Calu3 (cell line): Measurements from ENCODE around the gene CLEC4M. TPM values are rescaled to one million over a fixed set of nuclear protein-coding genes. Genes with fewer than 3 reads are reported as not detected.

Source experiments
- BruUV-seq: library from RNA; stranded (reverse); fragments of 400-500 nt; replicated peaks from 2 replicates; lab custom pipeline; 2021; lab: Mats Ljungman, UMichigan
- CTCF ChIA-PET: fragments of 300-600 bp; sonication (Branson Sonifier 250); formaldehyde crosslinking; loops from one replicate; lab custom pipeline; 2022; ENCODE audit warnings: antibody characterized with exemption; lab: Charles Lee
- DNase-seq: peaks from one replicate; pipeline ENCODE4 v3.0.0; 2022
- H3K27ac Mint-ChIP-seq: one replicate; pipeline ENCODE4 v1.8.0; 2022; ENCODE audit warnings: mixed read lengths; ENCODE audit not compliant: unreplicated experiment
- H3K27me3 Mint-ChIP-seq: one replicate; pipeline ENCODE4 v1.8.0; 2022; ENCODE audit warnings: mixed read lengths; ENCODE audit not compliant: unreplicated experiment
- H3K36me3 Mint-ChIP-seq: one replicate; pipeline ENCODE4 v1.8.0; 2022; ENCODE audit warnings: mild to moderate bottlenecking, moderate library complexity, mixed read lengths; ENCODE audit not compliant: insufficient read depth, unreplicated experiment
- H3K4me1 Mint-ChIP-seq: one replicate; pipeline ENCODE4 v1.8.0; 2022; ENCODE audit warnings: mild to moderate bottlenecking, low read depth, mixed read lengths; ENCODE audit not compliant: unreplicated experiment
- H3K4me3 Mint-ChIP-seq: one replicate; pipeline ENCODE4 v1.8.0; 2022; ENCODE audit warnings: mild to moderate bottlenecking, low read depth, moderate library complexity, mixed read lengths; ENCODE audit not compliant: unreplicated experiment
- H3K9me3 Mint-ChIP-seq: one replicate; pipeline ENCODE4 v1.8.0; 2022; ENCODE audit warnings: low read depth, mixed read lengths; ENCODE audit not compliant: unreplicated experiment
- intact Hi-C: fragments of 100-400 bp; cut with micrococcal nuclease; formaldehyde crosslinking; loops from one replicate; pipeline ENCODE4 v1.10.0; 2022; ENCODE audit not compliant: unreplicated experiment
- total RNA-seq: library from RNA; stranded (reverse); gene quantifications from 2 replicates; pipeline ENCODE4 v1.2.3, GENCODE V29; 2022
- TF ChIP-seq, protein P1 (sequence below): fragments of 200-600 bp; IDR thresholded peaks from one replicate; pipeline ENCODE4 v1.8.0; 2022; ENCODE audit warnings: antibody characterized with exemption; ENCODE audit not compliant: unreplicated experiment

The CLEC4M gene
- total RNA-seq, 1 experiment from 2014 or later: not detected

GRCh38 chr19:7729831-7730285 lies 33.2 kb upstream of the CLEC4M start:
- no peak overlapping the region for H3K4me3 Mint-ChIP-seq
- CTCF ChIA-PET: no interaction called here
- BruUV-seq: no TSS peak
- no peaks in the 10 kb centered on the region for H3K36me3 Mint-ChIP-seq
- intact Hi-C loops: no loop called here
- no peaks in the 10 kb centered on the region for H3K9me3 Mint-ChIP-seq
- TF ChIP-seq, protein P1, sequence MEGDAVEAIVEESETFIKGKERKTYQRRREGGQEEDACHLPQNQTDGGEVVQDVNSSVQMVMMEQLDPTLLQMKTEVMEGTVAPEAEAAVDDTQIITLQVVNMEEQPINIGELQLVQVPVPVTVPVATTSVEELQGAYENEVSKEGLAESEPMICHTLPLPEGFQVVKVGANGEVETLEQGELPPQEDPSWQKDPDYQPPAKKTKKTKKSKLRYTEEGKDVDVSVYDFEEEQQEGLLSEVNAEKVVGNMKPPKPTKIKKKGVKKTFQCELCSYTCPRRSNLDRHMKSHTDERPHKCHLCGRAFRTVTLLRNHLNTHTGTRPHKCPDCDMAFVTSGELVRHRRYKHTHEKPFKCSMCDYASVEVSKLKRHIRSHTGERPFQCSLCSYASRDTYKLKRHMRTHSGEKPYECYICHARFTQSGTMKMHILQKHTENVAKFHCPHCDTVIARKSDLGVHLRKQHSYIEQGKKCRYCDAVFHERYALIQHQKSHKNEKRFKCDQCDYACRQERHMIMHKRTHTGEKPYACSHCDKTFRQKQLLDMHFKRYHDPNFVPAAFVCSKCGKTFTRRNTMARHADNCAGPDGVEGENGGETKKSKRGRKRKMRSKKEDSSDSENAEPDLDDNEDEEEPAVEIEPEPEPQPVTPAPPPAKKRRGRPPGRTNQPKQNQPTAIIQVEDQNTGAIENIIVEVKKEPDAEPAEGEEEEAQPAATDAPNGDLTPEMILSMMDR: no peak
- H3K4me1 Mint-ChIP-seq: no peaks in the 10 kb centered on the region
- peaks cover 66% of the 10 kb centered on the region for H3K27me3 Mint-ChIP-seq
- DNase-seq: no peak
- H3K27ac Mint-ChIP-seq: no peak overlapping the region

GRCh38 chr19:7730286-7731217 lies 32.5 kb upstream of the CLEC4M start:
- Mint-ChIP-seq H3K27ac (no peak overlapping the region), H3K9me3 (no peaks in the 10 kb centered on the region), H3K27me3 (peaks cover 71% of the 10 kb centered on the region), H3K4me3 (no peak overlapping the region), H3K36me3 (no peaks in the 10 kb centered on the region), H3K4me1 (no peaks in the 10 kb centered on the region)
- BruUV-seq: no TSS peak
- CTCF ChIA-PET: no interaction called here
- intact Hi-C loops: no loop called here
- TF ChIP-seq, protein P1: no peak
- DNase-seq: no peak

GRCh38 chr19:7731218-7731595 lies 31.8 kb upstream of the CLEC4M start:
- Mint-ChIP-seq H3K4me3 (no peak overlapping the region), H3K27ac (no peak overlapping the region), H3K4me1 (no peaks in the 10 kb centered on the region), H3K36me3 (no peaks in the 10 kb centered on the region), H3K9me3 (no peaks in the 10 kb centered on the region), H3K27me3 (peaks cover 78% of the 10 kb centered on the region)
- intact Hi-C loops: no loop called here
- DNase-seq: no peak
- CTCF ChIA-PET: no interaction called here
- BruUV-seq: no TSS peak
- TF ChIP-seq, protein P1: no peak

GRCh38 chr19:7731615-7732014 lies 31.4 kb upstream of the CLEC4M start:
- intact Hi-C loops: no loop called here

More at GRCh38 chr19:7731615-7732014, 31.4 kb upstream of the CLEC4M start:
- Mint-ChIP-seq H3K36me3 (no peaks in the 10 kb centered on the region), H3K4me1 (no peaks in the 10 kb centered on the region), H3K9me3 (no peaks in the 10 kb centered on the region), H3K4me3 (no peak overlapping the region), H3K27me3 (peaks cover 80% of the 10 kb centered on the region), H3K27ac (no peak overlapping the region)
- CTCF ChIA-PET: no interaction called here
- TF ChIP-seq, protein P1: no peak
- no TSS peak for BruUV-seq
- DNase-seq: no peak
